K562 (cell line): Measurements from ENCODE around the gene KIAA1614. TPM values are rescaled to one million over a fixed set of nuclear protein-coding genes. Genes with fewer than 3 reads are reported as not detected.

ENCODE experiments used
- ATAC-seq: fragments of 200-7000 bp; cut with Tn5 transposase; 3 replicates; pipeline ENCODE4 v1.9.1; 2020; ENCODE audit warnings: moderate library complexity
- BruUV-seq: library from RNA; stranded (reverse); fragments of 400-500 nt; replicated peaks from 2 replicates; lab custom pipeline; 2021; lab: Mats Ljungman, UMichigan
- CTCF ChIA-PET: fragments of 300-600 bp; formaldehyde crosslinking; extraction: SDS; loops from one replicate; lab custom pipeline; 2021; ENCODE audit warnings: low intra/inter-chr PET ratio; lab: Yijun Ruan, JAX
- POLR2A ChIA-PET: fragments of 300-600, 350-650 bp; sonication (Branson Sonifier 250); formaldehyde crosslinking; extraction: SDS; loops from one replicate; lab custom pipeline; 2021; ENCODE audit warnings: antibody characterized with exemption, inconsistent platforms; lab: Yijun Ruan, JAX
- DNase-seq, 4 experiments: peaks; one replicate each; pipeline versions ENCODE4 v3.0.0 to v3.0.0-alpha.2; 2011 to 2018; ENCODE audit warnings: low spot score in 3 of 4, mixed read lengths in 3 of 4; ENCODE audit errors: extremely low read depth in 1 of 4
- FAIRE-seq: peaks from 2 replicates; lab custom pipeline; 2011; peaks lifted over from hg19 to GRCh38; lab: Jason Lieb, UNC
- H2AFZ ChIP-seq: 2 replicates; pipeline ENCODE4 v1.6.0; 2011; ENCODE audit warnings: low read depth, low read length, control low read depth, inconsistent platforms
- H3K27ac ChIP-seq: fragments of 200-600 bp; 3 replicates; pipeline ENCODE4 v1.8.0; 2011; ENCODE audit warnings: low read depth, mild to moderate bottlenecking, control low read depth, inconsistent platforms, low read length, moderate library complexity, mixed read lengths; ENCODE audit errors: extremely low read depth
- H3K27me3 ChIP-seq, 2 experiments: fragments of 300-600 bp in 1 of 2; 2 replicates in 1 of 2; 3 replicates in 1 of 2; pipeline versions ENCODE4 v1.6.0 to v1.8.0; 2011; ENCODE audit warnings: inconsistent platforms in 2 of 2, low read length in 2 of 2, mild to moderate bottlenecking in 1 of 2, mixed read lengths in 1 of 2, moderate library complexity in 1 of 2; ENCODE audit not compliant: control insufficient read depth in 2 of 2, insufficient read depth in 2 of 2
- H3K36me3 ChIP-seq: fragments of 300-600 bp; 3 replicates; pipeline ENCODE4 v1.8.0; 2011; ENCODE audit warnings: mild to moderate bottlenecking, low read length, inconsistent platforms; ENCODE audit not compliant: control insufficient read depth, insufficient read depth
- H3K4me1 ChIP-seq, 2 experiments: fragments of 200-600 bp in 1 of 2; replicated peaks in 1 of 2; 2 replicates in 1 of 2; 3 replicates in 1 of 2; pipeline versions ENCODE4 v1.5.1 to v1.8.0; 2011; ENCODE audit warnings: inconsistent platforms in 2 of 2, low read length in 2 of 2, mild to moderate bottlenecking in 1 of 2, mixed read lengths in 1 of 2, moderate library complexity in 1 of 2; ENCODE audit not compliant: control insufficient read depth in 2 of 2, insufficient read depth in 2 of 2
- H3K4me2 ChIP-seq: 2 replicates; pipeline ENCODE4 v1.6.1; 2011; ENCODE audit warnings: low read length, control low read depth, inconsistent platforms, mixed read lengths; ENCODE audit not compliant: insufficient read depth
- H3K4me3 ChIP-seq: fragments of 200-600 bp; sonication (generic), shearing (Covaris generic); 2 replicates; pipeline ENCODE4 v1.5.1; 2016; ENCODE audit warnings: control low read depth, inconsistent platforms
- H3K79me2 ChIP-seq: fragments of 200-600 bp; 3 replicates; pipeline ENCODE4 v1.8.0; 2011; ENCODE audit warnings: low read length, inconsistent platforms; ENCODE audit not compliant: control insufficient read depth, insufficient read depth
- H3K9ac ChIP-seq, 2 experiments: 2 replicates each; pipeline versions ENCODE4 v1.6.0 to v1.6.1; 2011; ENCODE audit warnings: low read depth in 2 of 2, low read length in 2 of 2, control low read depth in 1 of 2, inconsistent platforms in 1 of 2, mild to moderate bottlenecking in 1 of 2, mixed read lengths in 1 of 2; ENCODE audit not compliant: insufficient read depth in 1 of 2
- H3K9me1 ChIP-seq: one replicate; pipeline ENCODE4 v1.6.0; 2011; ENCODE audit warnings: inconsistent platforms, mild to moderate bottlenecking, low read length, moderate library complexity; ENCODE audit not compliant: control insufficient read depth, insufficient read depth
- H3K9me3 ChIP-seq: replicated peaks from 2 replicates; pipeline ENCODE4 v1.5.1; 2011; ENCODE audit warnings: low read depth, low read length, inconsistent platforms; ENCODE audit not compliant: control insufficient read depth, insufficient read depth
- H4K20me1 ChIP-seq: replicated peaks from 2 replicates; pipeline ENCODE4 v1.6.1; 2011; ENCODE audit warnings: low read length, inconsistent platforms, mixed read lengths; ENCODE audit not compliant: control insufficient read depth, insufficient read depth
- ARID1B ChIP-seq: fragments of 450-650 bp; IDR thresholded peaks from 2 replicates; pipeline ENCODE4 v1.6.1; 2016; ENCODE audit warnings: antibody characterized with exemption, mild to moderate bottlenecking, inconsistent platforms
- CBFB ChIP-seq: sonication (generic); formaldehyde crosslinking; IDR thresholded peaks from 2 replicates; pipeline ENCODE4 v1.4.0; 2020; ENCODE audit warnings: mild to moderate bottlenecking, missing genetic modification reagents
- CEBPB ChIP-seq: fragments of 450-650 bp; IDR thresholded peaks from 2 replicates; pipeline ENCODE4 v1.6.1; 2016; ENCODE audit warnings: missing genetic modification characterization, missing compliant biosample characterization
- CTCF ChIP-seq, 3 experiments: IDR thresholded peaks in 2 of 3; conservative IDR thresholded peaks in 1 of 3; 2 replicates each; pipeline ENCODE4 v1.5.1; 2011 to 2012; ENCODE audit warnings: low read length in 3 of 3, mild to moderate bottlenecking in 3 of 3, control low read depth in 2 of 3, improper control_type of control experiment in 1 of 3, inconsistent platforms in 1 of 3, low read depth in 1 of 3, mixed read lengths in 1 of 3, moderate library complexity in 1 of 3; ENCODE audit not compliant: insufficient read depth in 2 of 3
- FOXA1 ChIP-seq: fragments of 450-650 bp; IDR thresholded peaks from 2 replicates; pipeline ENCODE4 v1.6.1; 2016; ENCODE audit warnings: mild to moderate bottlenecking, borderline replicate concordance
- ID3 ChIP-seq, 2 experiments: fragments of 250-450 bp in 1 of 2; fragments of 450-650 bp in 1 of 2; sonication (Bioruptor Pico) in 1 of 2; IDR thresholded peaks; 2 replicates each; pipeline versions ENCODE4 v1.6.1 to v1.8.0; 2016 to 2021; ENCODE audit warnings: mild to moderate bottlenecking in 2 of 2, moderate library complexity in 2 of 2, missing compliant biosample characterization in 1 of 2, missing genetic modification characterization in 1 of 2
- IRF1 ChIP-seq: sonication (generic); formaldehyde crosslinking; IDR thresholded peaks from 2 replicates; pipeline ENCODE4 v1.8.0; 2022; ENCODE audit warnings: missing genetic modification reagents, mild to moderate bottlenecking, borderline replicate concordance
- JUN ChIP-seq, 2 experiments: sonication (generic) in 1 of 2; formaldehyde crosslinking in 1 of 2; IDR thresholded peaks; 2 replicates each; pipeline versions ENCODE4 v1.6.1 to v1.8.0; 2012 to 2022; ENCODE audit warnings: borderline replicate concordance in 2 of 2, mild to moderate bottlenecking in 2 of 2, improper control_type of control experiment in 1 of 2, low read depth in 1 of 2, low read length in 1 of 2, missing genetic modification reagents in 1 of 2
- PREB ChIP-seq: sonication (generic); formaldehyde crosslinking; IDR thresholded peaks from 2 replicates; pipeline ENCODE4 v1.8.1; 2023; ENCODE audit warnings: mild to moderate bottlenecking, missing genetic modification reagents
- THAP12 ChIP-seq: fragments of 250-450 bp; sonication (Bioruptor Pico); IDR thresholded peaks from 2 replicates; pipeline ENCODE4 v1.9.0; 2021; ENCODE audit warnings: mild to moderate bottlenecking, inconsistent platforms
- TRIM24 ChIP-seq, 2 experiments: fragments of 450-650 bp; IDR thresholded peaks; 2 replicates each; pipeline ENCODE4 v1.6.1; 2016
- ZNF146 ChIP-seq: IDR thresholded peaks from one replicate; pipeline ENCODE4 v1.6.1; 2018; ENCODE audit warnings: missing compliant biosample characterization; ENCODE audit not compliant: unreplicated experiment
- ZNF384 ChIP-seq: IDR thresholded peaks from 2 replicates; pipeline ENCODE4 v1.6.1; 2012; ENCODE audit warnings: low read depth, low read length, improper control_type of control experiment
- WGBS: fragments of 100-300 bp; shearing (Covaris generic); methylation state at CpG from one replicate; pipeline ENCODE4 v1.1.6; 2016; ENCODE audit warnings: low coverage, mixed read lengths; ENCODE audit not compliant: insufficient coverage; ENCODE audit errors: missing lambda C conversion rate; 5-methylcytosine and 5-hydroxymethylcytosine counted together
- in situ Hi-C: fragments of 300-500 bp; cut with MboI; formaldehyde crosslinking; loops from 4 replicates; pipeline ENCODE4 v1.15.0; 2018; ENCODE audit warnings: inconsistent platforms, mixed read lengths
- intact Hi-C: fragments of 100-400 bp; cut with micrococcal nuclease; formaldehyde crosslinking; loops from 2 replicates; pipeline ENCODE4 v1.14.2; 2022
- polyA plus RNA-seq, 8 experiments: library from polyadenylated mRNA; depleted of rRNA in 4 of 8; stranded (reverse) in 5 of 8; unstranded in 3 of 8; fragments of >200 nt; fragmentation: Nextera tagmentation in 2 of 8; fragmentation: Illumina TruSeq in 1 of 8; extraction: Ambion mirVana in 2 of 8; extraction: Trizol in 1 of 8; gene quantifications; 2 replicates each; pipeline versions ENCODE4 v1.2.1 to v1.2.3, GENCODE V29; 2011 to 2014; ENCODE audit warnings: inconsistent platforms in 1 of 8, missing spikeins in 1 of 8
- total RNA-seq, 7 experiments: library from RNA; depleted of rRNA in 6 of 7; stranded (reverse); fragments of >200 nt in 6 of 7; fragmentation: Illumina TruSeq in 2 of 7; extraction: Trizol in 2 of 7; gene quantifications; 2 replicates each; pipeline versions ENCODE4 v1.2.1 to v1.2.3, GENCODE V29; 2011 to 2021; ENCODE audit warnings: low replicate concordance in 1 of 7

KIAA1614 gene
- total and polyA plus RNA-seq, 9 of the 15 experiments (the other 6 are each of a cell fraction or from before 2014, with no cell fraction given), result 0.01 to 1.1 (median 0.15) TPM; not detected in 1

- TF ChIP-seq IRF1 (CRISPR knock-in tag) (no peak), FOXA1 (no peak), ARID1B (no peak), PREB (CRISPR knock-in tag) (no peak)
These were observed 7.5 kb downstream of the KIAA1614 start (continued) for GRCh38 chr1:180920193-180920592.

GRCh38 chr1:180920702-180921101 lies 8.0 kb downstream of the KIAA1614 start:
- Histone ChIP-seq H3K9ac (no peak overlapping the region), H3K79me2 (no peaks in the 10 kb centered on the region), H3K36me3 (no peaks in the 10 kb centered on the region), H3K4me2 (no peak overlapping the region), H3K4me1 (peaks cover 22 to 40% of the 10 kb centered on the region in 2 experiments; a peak in 4 of 5 replicates), H3K27me3 (no peaks in the 10 kb centered on the region; a peak in 1 of 5 replicates), H4K20me1 (no peaks in the 10 kb centered on the region), H3K27ac (no peak overlapping the region), H3K4me3 (no peak overlapping the region), H3K9me1 (no peaks in the 10 kb centered on the region), H3K9me3 (no peaks in the 10 kb centered on the region), H2AFZ (peak overlapping the region; percentile 36; the same call in 1 of the 2 replicates)
- ATAC-seq (peak; percentile 58), DNase-seq (peak; percentile 41 to 50 (median 48)), FAIRE-seq (no peak)
- in situ Hi-C loops, result no loop called here
- ChIA-PET CTCF (no interaction called here), POLR2A (interaction anchor here (0.6 kb wide), 3 partner anchors 20 to 1648 kb away, joined by 3 read pairs; no protein-coding TSS in a partner anchor)
- no TSS peak for BruUV-seq
- WGBS, result 0% methylated on average over 3 of the region's 8 CpGs
- intact Hi-C loops, result loop anchor here (2.0 kb wide), 1 partner anchor 406 kb away; no protein-coding TSS in a partner anchor
- TF ChIP-seq ZNF384, result no peak
- no peak for TF ChIP-seq TRIM24 (IDR thresholded peaks at IDR 0.05)
- TF ChIP-seq JUN (IDR thresholded peaks at IDR 0.05; ENCODE audit: borderline replicate concordance, low read depth, low read length), result no peak
- TF ChIP-seq JUN (CRISPR knock-in tag; IDR thresholded peaks at IDR 0.05; ENCODE audit: borderline replicate concordance), result no peak
- TF ChIP-seq CTCF (IDR thresholded peaks at IDR 0.05 in 2 of 3, conservative IDR thresholded peaks at IDR 0.05 in 1 of 3; ENCODE audit: insufficient read depth in 2 of 3, low read depth in 1 of 3, low read length in 3 of 3), result peak; percentile 56 to 78 (median 71)
- no peak for TF ChIP-seq ZNF146 (CRISPR knock-in tag)
- TF ChIP-seq FOXA1, result no peak
- peak; percentile 64 for TF ChIP-seq CEBPB (tag)
- TF ChIP-seq THAP12 (CRISPR knock-in tag), result no peak
- no peak for TF ChIP-seq CBFB (CRISPR knock-in tag)
- no peak for TF ChIP-seq ID3 (CRISPR knock-in tag; IDR thresholded peaks at IDR 0.05)
- TF ChIP-seq ID3 (tag; IDR thresholded peaks at IDR 0.05), result no peak
